ENCODE results near the gene FOXP2. TPM values are rescaled to one million over a fixed set of nuclear protein-coding genes. Genes with fewer than 3 reads are reported as not detected.
A peak's percentile ranks its signal among the peaks of the same experiment; 100 is the strongest.
"Not testable (repeated sequence)": the region's sequence is repeated elsewhere in the genome, so short reads cannot be mapped to it uniquely, and the experiment has no call there.

Gene FOXP2
- total RNA-seq, 1 experiment from 2014 or later: 52.5 TPM

DNA sequence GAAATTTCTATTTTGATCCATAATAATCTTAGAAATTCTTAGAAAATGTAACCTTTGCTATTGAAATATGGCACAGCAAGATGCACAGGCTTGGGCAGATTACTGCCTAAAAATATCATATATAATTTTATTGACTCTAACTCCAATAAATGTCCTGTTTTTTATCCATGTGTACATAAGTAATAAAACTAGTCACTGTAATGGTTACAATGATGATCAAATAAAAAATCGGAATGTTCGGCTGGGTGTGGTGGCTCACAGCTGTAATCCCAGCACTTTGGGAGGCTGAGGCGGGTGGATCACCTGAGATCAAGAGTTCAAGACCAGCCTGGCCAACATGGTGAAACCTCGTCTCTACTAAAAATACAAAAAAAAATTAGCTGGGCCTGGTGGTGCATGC is 26.3 kb downstream of the FOXP2 start:
- DNase-seq; H3K27ac ChIP-seq; H3K27me3 ChIP-seq; H3K4me1 ChIP-seq; H3K9me3 ChIP-seq (replicated peaks); H3K4me3 ChIP-seq: not testable (repeated sequence)
- peaks cover 19% of the 10 kb centered on the region for H3K36me3 ChIP-seq

DNA sequence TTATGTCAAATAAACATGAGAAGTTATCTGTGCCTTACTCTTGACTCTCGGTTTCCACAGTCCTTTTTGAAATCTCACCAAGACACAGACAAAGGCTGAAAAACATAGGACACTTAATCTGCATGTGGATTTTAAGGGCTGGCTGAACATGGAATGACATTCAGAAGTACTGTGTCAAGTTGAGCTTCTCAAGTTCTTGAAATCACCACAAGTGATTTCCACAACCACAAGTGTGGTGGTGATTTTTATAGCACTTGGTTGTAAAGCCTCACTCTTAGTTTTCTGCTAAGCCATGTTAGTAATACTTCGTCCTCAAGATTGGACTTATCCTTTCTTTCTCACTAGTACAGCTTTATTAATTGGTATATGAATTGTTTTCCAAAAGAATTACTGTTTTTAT is 29.6 kb downstream of the FOXP2 start:
- no peaks in the 10 kb centered on the region for H3K9me3 ChIP-seq (replicated peaks)
- H3K4me3 ChIP-seq: no peak overlapping the region
- no peak for DNase-seq
- no peaks in the 10 kb centered on the region for H3K4me1 ChIP-seq
- H3K27ac ChIP-seq: no peak overlapping the region
- H3K27me3 ChIP-seq: no peaks in the 10 kb centered on the region
- peaks cover 11% of the 10 kb centered on the region; the same call in 1 of the 2 replicates for H3K36me3 ChIP-seq

- no peaks in the 10 kb centered on the region; the same call in 1 of the 2 replicates for H3K9me3 ChIP-seq (replicated peaks)
- 0 out of 2 replicates have a peak overlapping the region, but pooled peaks have one; percentile 6 for H3K27ac ChIP-seq
- peaks cover 18% of the 10 kb centered on the region for H3K4me1 ChIP-seq
- DNase-seq: peak in 1 of 2 experiments; percentile 40
- H3K4me3 ChIP-seq: no peak overlapping the region
- H3K36me3 ChIP-seq: peaks cover 12% of the 10 kb centered on the region
- no peaks in the 10 kb centered on the region for H3K27me3 ChIP-seq
Observed at GRCh38 chr7:114450431-114450830, 35.8 kb downstream of the FOXP2 start.

DNA sequence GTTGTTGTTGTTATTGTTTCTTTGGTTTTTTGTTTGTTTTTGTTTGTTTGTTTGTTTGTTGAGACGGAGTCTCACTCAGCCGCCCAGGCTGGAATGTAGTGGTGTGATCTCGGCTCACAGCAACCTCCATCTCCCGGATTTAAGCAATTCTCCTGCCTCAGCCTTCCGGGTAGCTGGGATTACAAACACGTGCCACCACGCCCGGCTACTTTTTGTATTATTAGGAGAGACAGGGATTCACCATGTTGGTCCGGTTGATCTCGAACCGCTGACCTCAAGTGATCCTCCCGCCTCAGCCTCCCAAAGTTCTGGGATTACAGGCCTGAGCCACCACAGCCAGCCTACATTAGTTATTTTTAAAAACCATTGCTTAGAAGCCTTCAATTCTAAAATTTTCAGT is 45.0 kb downstream of the FOXP2 start:
- Histone ChIP-seq H3K9me3 (replicated peaks) (peaks cover 3% of the 10 kb centered on the region), H3K36me3 (peaks cover 21% of the 10 kb centered on the region), H3K27me3 (no peaks in the 10 kb centered on the region), H3K4me1 (no peaks in the 10 kb centered on the region; the same call in 1 of the 2 replicates), H3K27ac (no peak overlapping the region), H3K4me3 (no peak overlapping the region)
- no peak for DNase-seq

- H3K9me3 ChIP-seq (replicated peaks): peaks cover 5% of the 10 kb centered on the region
- no peak overlapping the region for H3K27ac ChIP-seq
- no peak overlapping the region for H3K4me3 ChIP-seq
- no peaks in the 10 kb centered on the region for H3K27me3 ChIP-seq
- DNase-seq: no peak
- no peaks in the 10 kb centered on the region; the same call in 1 of the 2 replicates for H3K4me1 ChIP-seq
- peaks cover 24% of the 10 kb centered on the region for H3K36me3 ChIP-seq
Observed at GRCh38 chr7:114460021-114460420, 45.4 kb downstream of the FOXP2 start.

GRCh38 chr7:114466917-114467316 is 52.3 kb downstream of the FOXP2 start:
- Histone ChIP-seq H3K4me1 (peaks cover 12% of the 10 kb centered on the region), H3K9me3 (replicated peaks) (peaks cover 5% of the 10 kb centered on the region; the same call in 1 of the 2 replicates), H3K27ac (no peak overlapping the region), H3K4me3 (no peak overlapping the region), H3K27me3 (no peaks in the 10 kb centered on the region), H3K36me3 (peaks cover 8% of the 10 kb centered on the region)
- DNase-seq: peak in 1 of 2 experiments; percentile 47

GRCh38 chr7:114468844-114469243 is 54.2 kb downstream of the FOXP2 start:
- Histone ChIP-seq H3K9me3 (replicated peaks) (peaks cover 5% of the 10 kb centered on the region; the same call in 1 of the 2 replicates), H3K27me3 (no peaks in the 10 kb centered on the region), H3K4me1 (peaks cover 12% of the 10 kb centered on the region), H3K4me3 (no peak overlapping the region), H3K27ac (no peak overlapping the region), H3K36me3 (peaks cover 5% of the 10 kb centered on the region; the same call in 1 of the 2 replicates)
- peak in 1 of 2 experiments; percentile 20 for DNase-seq

GRCh38 chr7:114472896-114473512 is 58.4 kb downstream of the FOXP2 start:
- H3K4me3 ChIP-seq: no peak overlapping the region
- H3K9me3 ChIP-seq (replicated peaks): no peaks in the 10 kb centered on the region
- no peaks in the 10 kb centered on the region for H3K36me3 ChIP-seq
- no peak overlapping the region for H3K27ac ChIP-seq
- no peaks in the 10 kb centered on the region for H3K4me1 ChIP-seq
- DNase-seq: no peak
- H3K27me3 ChIP-seq: no peaks in the 10 kb centered on the region

- H3K27ac ChIP-seq: no peak overlapping the region
- DNase-seq: no peak
- no peaks in the 10 kb centered on the region; the same call in 1 of the 2 replicates for H3K36me3 ChIP-seq
- H3K4me1 ChIP-seq: no peaks in the 10 kb centered on the region
- no peaks in the 10 kb centered on the region for H3K9me3 ChIP-seq (replicated peaks)
- no peaks in the 10 kb centered on the region for H3K27me3 ChIP-seq
- H3K4me3 ChIP-seq: no peak overlapping the region
Observed at GRCh38 chr7:114478384-114478783, 63.8 kb downstream of the FOXP2 start.

DNA sequence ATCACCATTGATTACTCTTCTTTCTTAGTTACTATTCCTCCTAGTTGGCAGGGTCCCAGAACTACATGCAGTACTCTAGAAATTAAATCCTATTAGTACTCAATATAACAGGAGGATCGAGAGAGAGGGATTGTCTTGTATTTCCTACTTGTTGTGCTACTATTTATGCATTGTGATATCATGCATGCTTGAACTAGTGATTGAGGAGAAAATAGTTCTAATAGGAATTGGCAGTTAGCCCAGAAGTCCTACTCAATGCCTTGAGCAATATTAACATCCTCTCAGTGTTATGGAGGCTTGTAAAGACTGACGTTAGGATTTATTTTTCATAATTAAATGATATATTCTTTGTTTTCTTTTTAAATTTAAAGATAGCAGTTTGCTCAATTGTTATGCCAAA is 67.4 kb downstream of the FOXP2 start:
- peaks cover 9% of the 10 kb centered on the region; the same call in 1 of the 2 replicates for H3K9me3 ChIP-seq (replicated peaks)
- DNase-seq: no peak
- peaks cover 2% of the 10 kb centered on the region; the same call in 1 of the 2 replicates for H3K36me3 ChIP-seq
- H3K27me3 ChIP-seq: no peaks in the 10 kb centered on the region
- no peak overlapping the region for H3K27ac ChIP-seq
- H3K4me1 ChIP-seq: no peaks in the 10 kb centered on the region
- no peak overlapping the region for H3K4me3 ChIP-seq

GRCh38 chr7:114484226-114484625 is 69.6 kb downstream of the FOXP2 start:
- Histone ChIP-seq H3K36me3 (peaks cover 2% of the 10 kb centered on the region), H3K27ac (no peak overlapping the region), H3K4me1 (no peaks in the 10 kb centered on the region), H3K4me3 (no peak overlapping the region), H3K9me3 (replicated peaks) (peaks cover 22% of the 10 kb centered on the region), H3K27me3 (no peaks in the 10 kb centered on the region)
- no peak for DNase-seq

- Histone ChIP-seq H3K27me3 (no peaks in the 10 kb centered on the region), H3K27ac (no peak overlapping the region), H3K4me3 (no peak overlapping the region), H3K4me1 (no peaks in the 10 kb centered on the region), H3K9me3 (replicated peaks) (peaks cover 31% of the 10 kb centered on the region), H3K36me3 (peaks cover 2% of the 10 kb centered on the region; the same call in 1 of the 2 replicates)
- DNase-seq: peak in 1 of 2 experiments; percentile 4
Observed at GRCh38 chr7:114487174-114487573, 72.6 kb downstream of the FOXP2 start.

DNA sequence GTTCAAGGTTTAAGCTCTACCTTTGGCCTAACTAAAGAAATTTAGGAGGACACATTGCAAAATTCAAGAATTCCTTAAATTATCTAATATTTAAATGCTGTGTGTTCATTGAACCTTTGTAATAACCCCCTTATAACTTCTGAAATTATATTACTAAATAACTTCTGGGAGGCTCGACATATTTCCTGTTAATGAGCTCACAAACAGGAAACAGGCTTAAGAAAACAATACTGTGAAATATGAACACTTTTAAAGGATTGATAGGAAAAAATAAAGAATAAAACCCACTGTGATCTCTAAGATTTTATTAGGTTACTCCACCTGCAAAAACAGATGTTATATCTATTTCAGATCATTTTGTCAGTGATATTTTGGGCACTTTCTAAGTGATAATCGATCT is 74.1 kb downstream of the FOXP2 start:
- Histone ChIP-seq H3K9me3 (replicated peaks) (peaks cover 31% of the 10 kb centered on the region), H3K4me1 (no peaks in the 10 kb centered on the region), H3K4me3 (no peak overlapping the region), H3K27me3 (no peaks in the 10 kb centered on the region), H3K36me3 (peaks cover 2% of the 10 kb centered on the region; the same call in 1 of the 2 replicates), H3K27ac (no peak overlapping the region)
- DNase-seq: no peak

DNA sequence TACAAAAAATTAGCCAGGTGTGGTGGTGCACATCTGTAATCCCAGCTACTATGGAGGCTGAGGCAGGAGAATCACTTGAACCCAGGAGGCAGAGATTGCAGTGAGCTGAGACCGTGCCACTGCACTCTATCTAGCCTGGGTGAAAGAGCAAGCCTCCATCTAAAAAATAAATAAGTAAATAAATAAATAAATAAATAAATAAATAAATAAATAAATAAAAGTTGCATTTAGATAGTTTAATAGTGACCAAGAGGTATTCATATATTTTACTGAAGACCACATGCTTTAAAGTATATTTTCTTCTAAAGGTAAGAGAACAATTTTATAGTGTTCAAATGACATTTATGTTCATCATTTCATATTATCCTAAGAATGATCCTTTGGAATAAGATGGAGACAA is 82.9 kb downstream of the FOXP2 start:
- H3K27ac ChIP-seq; H3K4me3 ChIP-seq; H3K9me3 ChIP-seq (replicated peaks); DNase-seq; H3K27me3 ChIP-seq: not testable (repeated sequence)
- peaks cover 13% of the 10 kb centered on the region for H3K4me1 ChIP-seq
- peaks cover 27% of the 10 kb centered on the region for H3K36me3 ChIP-seq

DNA sequence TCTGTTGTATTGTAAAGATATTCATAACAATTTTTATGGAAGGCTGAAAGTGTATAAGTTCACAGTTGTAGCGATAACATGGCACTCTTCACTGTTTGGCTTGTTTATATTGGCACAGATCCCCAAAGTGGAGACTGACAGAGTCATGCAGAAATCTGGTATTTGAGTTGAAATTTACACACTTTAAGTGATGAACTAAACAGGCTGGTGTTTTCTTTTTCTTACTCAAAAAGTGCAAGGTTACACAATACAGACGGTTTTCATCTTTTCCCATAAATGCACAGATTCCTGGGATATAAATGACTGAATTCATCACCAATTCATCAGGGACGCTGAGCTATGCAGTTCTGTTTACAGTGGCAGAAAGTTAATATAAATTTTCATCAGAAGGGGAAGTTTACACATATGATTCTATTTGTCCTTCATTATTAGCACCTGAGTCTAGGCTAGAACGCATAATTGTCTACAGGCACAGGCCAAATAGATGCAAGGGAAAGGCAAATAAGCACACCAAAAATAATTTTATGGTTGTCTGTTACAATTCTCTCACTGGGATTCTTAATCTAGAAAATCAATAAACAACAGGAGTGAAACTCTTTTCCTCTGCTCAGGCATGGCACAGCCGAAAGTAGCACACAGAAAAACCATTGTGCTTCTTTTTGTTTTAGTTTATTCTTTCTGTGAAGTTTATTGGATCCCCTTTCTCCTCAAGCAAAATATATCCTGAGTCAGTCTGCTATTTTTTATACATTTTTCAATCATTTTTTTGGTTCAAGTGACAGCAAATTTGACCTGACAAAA is 88.0 kb downstream of the FOXP2 start:
- Histone ChIP-seq H3K4me1 (peaks cover 19% of the 10 kb centered on the region), H3K27ac (peak overlapping the region; percentile 53)
- DNase-seq: peak; percentile 45 to 83

More for the DNA sequence above, 88.0 kb downstream of the FOXP2 start:
- peak overlapping the region; percentile 41 for H3K4me3 ChIP-seq
- H3K36me3 ChIP-seq: peaks cover 17% of the 10 kb centered on the region
- no peaks in the 10 kb centered on the region for H3K9me3 ChIP-seq (replicated peaks)
- no peaks in the 10 kb centered on the region for H3K27me3 ChIP-seq
